ENCODE measurements around the gene RTF2. TPM values are rescaled to one million over a fixed set of nuclear protein-coding genes. Genes with fewer than 3 reads are reported as not detected.

RTF2 gene
- total RNA-seq, 1 donor from 2014 or later = 54.5 TPM

DNA sequence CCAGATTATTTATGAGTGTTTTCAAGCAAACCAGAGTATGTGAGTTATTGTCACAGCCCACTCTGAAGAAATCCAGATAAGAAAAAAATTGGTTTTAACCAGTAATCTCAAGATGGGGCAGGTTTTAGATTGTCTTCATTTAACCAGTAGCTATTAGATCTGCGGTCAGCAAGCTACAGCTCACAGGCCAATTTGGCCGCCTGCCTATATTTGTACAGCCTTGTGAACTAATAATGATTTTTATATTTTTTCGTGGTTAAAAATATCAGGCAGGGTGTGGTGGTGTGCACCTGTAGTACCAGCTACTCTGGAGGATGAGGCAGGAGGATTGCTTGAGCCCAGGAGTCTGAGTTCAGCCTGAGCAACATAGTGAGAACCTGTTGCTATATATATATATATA is 69.6 kb downstream of the RTF2 start:
- TF ChIP-seq, protein P1, sequence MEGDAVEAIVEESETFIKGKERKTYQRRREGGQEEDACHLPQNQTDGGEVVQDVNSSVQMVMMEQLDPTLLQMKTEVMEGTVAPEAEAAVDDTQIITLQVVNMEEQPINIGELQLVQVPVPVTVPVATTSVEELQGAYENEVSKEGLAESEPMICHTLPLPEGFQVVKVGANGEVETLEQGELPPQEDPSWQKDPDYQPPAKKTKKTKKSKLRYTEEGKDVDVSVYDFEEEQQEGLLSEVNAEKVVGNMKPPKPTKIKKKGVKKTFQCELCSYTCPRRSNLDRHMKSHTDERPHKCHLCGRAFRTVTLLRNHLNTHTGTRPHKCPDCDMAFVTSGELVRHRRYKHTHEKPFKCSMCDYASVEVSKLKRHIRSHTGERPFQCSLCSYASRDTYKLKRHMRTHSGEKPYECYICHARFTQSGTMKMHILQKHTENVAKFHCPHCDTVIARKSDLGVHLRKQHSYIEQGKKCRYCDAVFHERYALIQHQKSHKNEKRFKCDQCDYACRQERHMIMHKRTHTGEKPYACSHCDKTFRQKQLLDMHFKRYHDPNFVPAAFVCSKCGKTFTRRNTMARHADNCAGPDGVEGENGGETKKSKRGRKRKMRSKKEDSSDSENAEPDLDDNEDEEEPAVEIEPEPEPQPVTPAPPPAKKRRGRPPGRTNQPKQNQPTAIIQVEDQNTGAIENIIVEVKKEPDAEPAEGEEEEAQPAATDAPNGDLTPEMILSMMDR (IDR thresholded peaks at IDR 0.05) = no peak
- no peaks in the 10 kb centered on the region for H3K9me3 ChIP-seq
- intact Hi-C loops (cut with DNase I) = no loop called here

DNA sequence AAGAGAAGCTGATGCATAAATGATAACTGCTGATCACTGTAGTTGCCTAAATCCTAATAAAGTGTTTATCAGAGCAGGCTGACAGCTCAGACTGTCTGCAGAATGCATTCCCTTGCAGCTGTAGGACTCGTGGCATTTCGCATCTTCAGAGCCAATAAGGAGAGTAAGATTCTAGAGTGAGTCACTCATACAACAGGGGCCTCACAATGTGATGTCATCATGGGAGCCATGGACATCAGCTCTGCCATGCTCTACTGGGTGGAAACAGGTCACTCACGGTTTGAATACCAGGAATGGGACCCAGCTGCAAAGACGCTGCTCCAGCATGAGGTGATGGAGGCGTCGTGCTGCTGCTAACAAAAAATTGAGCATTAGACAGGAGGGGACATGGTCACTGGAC is 72.0 kb downstream of the RTF2 start:
- no peak overlapping the region for H3K27ac ChIP-seq
- intact Hi-C loops (cut with DNase I) = no loop called here

More for the DNA sequence above, 69.6 kb downstream of the RTF2 start:
- Histone ChIP-seq H3K4me1 (no peaks in the 10 kb centered on the region), H3K27me3 (no peaks in the 10 kb centered on the region), H3K4me3 (no peak overlapping the region), H3K27ac (no peak overlapping the region), H3K36me3 (no peaks in the 10 kb centered on the region)
- no peak for DNase-seq (ENCODE audit: low spot score in 2 of 2)

DNA sequence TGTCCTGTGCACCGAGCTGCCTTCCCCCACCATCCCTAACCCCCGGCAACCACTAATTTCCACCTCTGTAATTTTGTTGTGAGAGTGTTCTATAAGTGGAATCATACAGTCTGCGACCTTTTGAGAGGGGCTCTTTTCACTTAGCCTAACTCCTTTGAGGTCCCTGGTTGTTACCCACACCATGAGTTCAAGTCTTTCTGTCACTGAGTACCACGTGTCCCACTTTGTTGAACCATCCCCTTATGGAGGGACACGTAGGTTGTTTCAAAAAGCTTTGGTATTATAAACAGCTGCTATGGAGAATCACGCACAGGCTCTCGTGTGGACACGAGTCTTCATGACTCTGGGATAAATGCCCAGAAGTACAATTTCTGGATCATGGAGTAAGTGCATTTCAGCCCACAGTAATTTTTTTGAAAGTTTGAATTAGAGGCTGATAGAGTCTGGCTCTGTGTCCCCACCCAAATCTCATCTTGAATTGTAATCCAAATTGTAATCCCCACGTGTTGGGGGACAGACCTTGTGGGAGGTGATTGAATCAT is 74.1 kb downstream of the RTF2 start:
- no peaks in the 10 kb centered on the region for H3K36me3 ChIP-seq
- no peaks in the 10 kb centered on the region for H3K27me3 ChIP-seq
- TF ChIP-seq, protein P1 (IDR thresholded peaks at IDR 0.05) = no peak
- no peak for DNase-seq (ENCODE audit: low spot score in 2 of 2)
- H3K4me1 ChIP-seq = no peaks in the 10 kb centered on the region
- no peak overlapping the region for H3K4me3 ChIP-seq
- no peaks in the 10 kb centered on the region for H3K9me3 ChIP-seq
- intact Hi-C loops (cut with DNase I) = no loop called here
- no peak overlapping the region for H3K27ac ChIP-seq

More for the DNA sequence above, 72.0 kb downstream of the RTF2 start:
- Histone ChIP-seq H3K36me3 (no peaks in the 10 kb centered on the region), H3K4me1 (no peaks in the 10 kb centered on the region), H3K9me3 (no peaks in the 10 kb centered on the region), H3K27me3 (no peaks in the 10 kb centered on the region), H3K4me3 (no peak overlapping the region)
- no peak for DNase-seq (ENCODE audit: low spot score in 2 of 2)
- TF ChIP-seq, protein P1 (IDR thresholded peaks at IDR 0.05) = no peak

DNA sequence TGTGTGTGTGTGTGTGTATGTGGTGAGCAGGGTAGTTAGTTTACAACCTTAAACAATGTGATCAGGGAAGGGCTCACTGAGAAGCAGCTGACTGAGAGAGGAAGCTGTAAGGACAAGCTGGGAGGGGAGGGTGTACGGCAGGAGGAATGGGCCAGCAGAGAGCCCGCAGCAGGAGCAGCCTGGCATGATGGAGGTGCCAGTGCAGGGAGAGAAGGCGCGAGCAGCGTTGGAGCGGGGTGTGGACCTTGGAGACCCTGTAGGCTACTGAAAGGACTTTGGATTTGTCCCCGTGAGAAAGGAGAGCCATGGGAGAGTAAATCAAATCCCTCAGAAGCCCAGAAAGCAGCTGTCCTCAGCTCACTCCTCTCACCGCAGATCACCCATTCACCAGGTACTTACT is 83.1 kb downstream of the RTF2 start:
- no peak for DNase-seq (ENCODE audit: low spot score in 2 of 2)
- H3K27ac ChIP-seq = no peak overlapping the region
- no peaks in the 10 kb centered on the region for H3K27me3 ChIP-seq
- intact Hi-C loops (cut with DNase I) = loop anchor here (2.0 kb wide), 1 partner anchor 795 kb away; no protein-coding TSS in a partner anchor
- H3K9me3 ChIP-seq = no peaks in the 10 kb centered on the region
- no peak overlapping the region for H3K4me3 ChIP-seq
- TF ChIP-seq, protein P1 (IDR thresholded peaks at IDR 0.05) = no peak
- H3K36me3 ChIP-seq = no peaks in the 10 kb centered on the region
- no peaks in the 10 kb centered on the region for H3K4me1 ChIP-seq

DNA sequence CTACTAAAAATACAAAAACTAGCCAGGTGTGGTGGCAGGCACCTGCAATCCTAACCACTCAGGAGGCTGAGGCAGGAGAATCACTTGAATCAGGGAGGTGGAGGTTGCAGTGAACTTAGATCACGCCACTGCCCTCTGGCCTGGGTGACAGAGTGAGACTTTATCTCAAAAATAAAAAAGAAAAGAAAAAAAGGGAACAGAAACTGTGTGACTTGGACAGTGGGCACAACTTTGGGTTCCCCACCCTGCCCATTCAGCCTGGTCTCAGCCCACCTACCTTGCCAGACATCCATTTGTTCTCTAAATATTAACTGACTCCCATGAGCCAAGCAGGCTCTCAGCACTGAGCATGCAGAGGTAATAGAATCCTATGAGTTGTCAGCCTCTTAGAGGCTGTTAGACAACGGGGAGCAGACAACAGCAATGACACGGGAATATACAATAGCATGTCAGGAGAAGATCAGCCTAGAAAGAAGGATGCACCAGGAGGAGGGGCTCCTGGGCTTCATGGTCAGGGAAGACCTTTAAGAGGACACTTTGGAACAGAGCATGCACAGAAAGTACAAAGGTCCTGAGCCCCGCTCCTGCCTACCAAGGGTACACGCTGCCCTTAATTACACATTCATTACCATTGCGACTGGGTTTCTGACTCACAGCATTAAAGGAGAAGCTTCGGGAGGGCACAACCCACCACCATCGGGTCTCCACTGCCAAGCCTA is 84.6 kb downstream of the RTF2 start:
- Histone ChIP-seq H3K27me3 (no peaks in the 10 kb centered on the region), H3K4me3 (no peak overlapping the region), H3K9me3 (no peaks in the 10 kb centered on the region), H3K4me1 (no peaks in the 10 kb centered on the region), H3K27ac (no peak overlapping the region), H3K36me3 (no peaks in the 10 kb centered on the region)
- intact Hi-C loops (cut with DNase I) = no loop called here
- no peak for DNase-seq (ENCODE audit: low spot score in 2 of 2)
- TF ChIP-seq, protein P1 (IDR thresholded peaks at IDR 0.05) = no peak
